GM23248 (cell line): ENCODE measurements around the gene ITGA8. TPM values are rescaled to one million over a fixed set of nuclear protein-coding genes. Genes with fewer than 3 reads are reported as not detected.

Source experiments
- DNase-seq: peaks from one replicate; pipeline ENCODE4 v3.0.0-alpha.2; 2015
- H2AFZ ChIP-seq: fragments of 200-600 bp; sonication (generic); 2 replicates; pipeline ENCODE4 v1.6.1; 2016; ENCODE audit warnings: antibody characterized with exemption
- H3F3A ChIP-seq: fragments of 200-600 bp; sonication (generic); 2 replicates; pipeline ENCODE4 v1.6.1; 2016; ENCODE audit warnings: mild to moderate bottlenecking, antibody characterized with exemption, mixed run types; ENCODE audit not compliant: insufficient read depth
- H3K27ac ChIP-seq: fragments of 200-600 bp; sonication (generic); 2 replicates; pipeline ENCODE4 v1.5.1; 2016; ENCODE audit warnings: mild to moderate bottlenecking
- H3K27me3 ChIP-seq: fragments of 200-600 bp; sonication (generic); replicated peaks from 2 replicates; pipeline ENCODE4 v1.6.1; 2016; ENCODE audit warnings: mild to moderate bottlenecking; ENCODE audit not compliant: insufficient read depth
- H3K36me3 ChIP-seq: fragments of 200-600 bp; sonication (generic); 2 replicates; pipeline ENCODE4 v1.6.1; 2016; ENCODE audit warnings: low read depth, mild to moderate bottlenecking
- H3K4me1 ChIP-seq: fragments of 200-600 bp; sonication (generic); 2 replicates; pipeline ENCODE4 v1.6.1; 2016; ENCODE audit warnings: mild to moderate bottlenecking; ENCODE audit not compliant: insufficient read depth
- H3K4me2 ChIP-seq: fragments of 200-600 bp; sonication (generic); one replicate; pipeline ENCODE4 v1.6.1; 2016; ENCODE audit warnings: mild to moderate bottlenecking; ENCODE audit not compliant: unreplicated experiment
- H3K4me3 ChIP-seq: fragments of 200-600 bp; sonication (generic); 2 replicates; pipeline ENCODE4 v1.5.1; 2016; ENCODE audit warnings: mild to moderate bottlenecking
- H3K79me2 ChIP-seq: fragments of 200-600 bp; sonication (generic); 2 replicates; pipeline ENCODE4 v1.6.1; 2016; ENCODE audit warnings: mild to moderate bottlenecking; ENCODE audit not compliant: insufficient read depth
- H3K9ac ChIP-seq: fragments of 200-600 bp; sonication (generic); 2 replicates; pipeline ENCODE4 v1.6.1; 2016; ENCODE audit warnings: mild to moderate bottlenecking
- H3K9me2 ChIP-seq: fragments of 200-600 bp; sonication (generic); 2 replicates; pipeline ENCODE4 v1.6.1; 2016; ENCODE audit warnings: mixed run types, mild to moderate bottlenecking, moderate library complexity; ENCODE audit not compliant: insufficient read depth
- H3K9me3 ChIP-seq: fragments of 200-600 bp; sonication (generic); one replicate; pipeline ENCODE4 v1.6.1; 2017; ENCODE audit warnings: low read depth
- H4K20me1 ChIP-seq: fragments of 200-600 bp; sonication (generic); 2 replicates; pipeline ENCODE4 v1.6.0; 2016; ENCODE audit not compliant: insufficient read depth
- EZH2 ChIP-seq: fragments of 200-600 bp; sonication (generic); IDR thresholded peaks from 2 replicates; pipeline ENCODE4 v1.6.1; 2018; ENCODE audit warnings: antibody characterized with exemption, mild to moderate bottlenecking; ENCODE audit not compliant: insufficient read depth, poor library complexity, severe bottlenecking
- EZH2phosphoT487 ChIP-seq: fragments of 200-600 bp; sonication (generic); IDR thresholded peaks from 2 replicates; pipeline ENCODE4 v1.6.1; 2018; ENCODE audit warnings: antibody characterized with exemption, moderate library complexity, mild to moderate bottlenecking, low read depth; ENCODE audit not compliant: insufficient read depth
- WGBS, 2 experiments: methylation state at CpG; one replicate each; pipeline ENCODE4 v1.1.6; 2015 to 2017; ENCODE audit warnings: low lambda C conversion rate in 2 of 2, low coverage in 1 of 2; ENCODE audit errors: missing lambda C conversion rate in 2 of 2; 5-methylcytosine and 5-hydroxymethylcytosine counted together
- in situ Hi-C: fragments of 300-500 bp; cut with MboI; formaldehyde crosslinking; loops from 2 replicates; pipeline ENCODE4 v1.15.0; 2020
- polyA plus RNA-seq: library from polyadenylated mRNA; unstranded; fragments of >200 nt; fragmentation: Nextera tagmentation; extraction: Ambion mirVana; gene quantifications from 2 replicates; pipeline ENCODE4 v1.2.1, GENCODE V29; 2016
- total RNA-seq: library from RNA; depleted of rRNA; stranded (reverse); fragments of >200 nt; shearing (Covaris generic); gene quantifications from 2 replicates; pipeline ENCODE4 v1.2.3, GENCODE V29; 2014

The ITGA8 gene
- total and polyA plus RNA-seq, 2 experiments from 2014 or later, result 0.32 TPM; not detected in 1

GRCh38 chr10:15624401-15625196, 95.1 kb downstream of the ITGA8 start:
- Histone ChIP-seq H3K79me2 (no peaks in the 10 kb centered on the region), H3K27me3 (no peaks in the 10 kb centered on the region), H3K27ac (no peak overlapping the region), H3K4me3 (no peak overlapping the region), H3K9me2 (no peaks in the 10 kb centered on the region), H3K9ac (no peak overlapping the region), H3K36me3 (no peaks in the 10 kb centered on the region), H2AFZ (peak overlapping the region; percentile 12; the same call in 1 of the 2 replicates), H4K20me1 (no peaks in the 10 kb centered on the region), H3K4me2 (peak overlapping the region; percentile 5), H3F3A (peaks cover 15% of the 10 kb centered on the region; the same call in 1 of the 2 replicates), H3K4me1 (peaks cover 12% of the 10 kb centered on the region; the same call in 1 of the 2 replicates), H3K9me3 (no peaks in the 10 kb centered on the region)
- WGBS, 2 experiments, result 21 to 28% methylated on average over 6 of the region's 6 CpGs
- in situ Hi-C loops, result no loop called here
- no peak for TF ChIP-seq EZH2
- no peak for TF ChIP-seq EZH2phosphoT487
- peak; percentile 51 for DNase-seq

GRCh38 chr10:15620836-15621515, 98.7 kb downstream of the ITGA8 start:
- H3K9me2 ChIP-seq, result no peaks in the 10 kb centered on the region
- no peak for DNase-seq
- H3F3A ChIP-seq, result peaks cover 15% of the 10 kb centered on the region; the same call in 1 of the 2 replicates
- H3K9me3 ChIP-seq, result no peaks in the 10 kb centered on the region
- H3K36me3 ChIP-seq, result no peaks in the 10 kb centered on the region
- H3K4me2 ChIP-seq, result no peak overlapping the region
- in situ Hi-C loops, result no loop called here
- H3K4me1 ChIP-seq, result peaks cover 12% of the 10 kb centered on the region; the same call in 1 of the 2 replicates
- H3K9ac ChIP-seq, result no peak overlapping the region
- no peaks in the 10 kb centered on the region for H3K27me3 ChIP-seq
- 42 to 44% methylated on average over 3 of the region's 3 CpGs for WGBS, 2 experiments
- no peak overlapping the region for H3K27ac ChIP-seq
- TF ChIP-seq EZH2 (no peak), EZH2phosphoT487 (no peak)
- no peaks in the 10 kb centered on the region for H3K79me2 ChIP-seq
- H2AFZ ChIP-seq, result no peak overlapping the region
- no peaks in the 10 kb centered on the region for H4K20me1 ChIP-seq
- no peak overlapping the region for H3K4me3 ChIP-seq

GRCh38 chr10:15620337-15620736, 99.4 kb downstream of the ITGA8 start:
- TF ChIP-seq EZH2phosphoT487, result no peak
- 69 to 71% methylated on average over 5 of the region's 5 CpGs for WGBS, 2 experiments
- Histone ChIP-seq H3K27ac (no peak overlapping the region), H3K27me3 (no peaks in the 10 kb centered on the region), H3K4me1 (peaks cover 10% of the 10 kb centered on the region; the same call in 1 of the 2 replicates), H4K20me1 (no peaks in the 10 kb centered on the region), H2AFZ (no peak overlapping the region), H3K4me2 (no peak overlapping the region), H3K79me2 (no peaks in the 10 kb centered on the region), H3K9ac (no peak overlapping the region), H3K9me3 (no peaks in the 10 kb centered on the region), H3F3A (peaks cover 8% of the 10 kb centered on the region; the same call in 1 of the 2 replicates), H3K9me2 (no peaks in the 10 kb centered on the region), H3K4me3 (no peak overlapping the region), H3K36me3 (no peaks in the 10 kb centered on the region)
- in situ Hi-C loops, result no loop called here
- DNase-seq, result no peak

- Histone ChIP-seq H3K36me3 (no peaks in the 10 kb centered on the region), H3K9ac (no peak overlapping the region), H3K27me3 (no peaks in the 10 kb centered on the region), H3K4me2 (peak overlapping the region; percentile 25), H4K20me1 (no peaks in the 10 kb centered on the region), H3K9me2 (no peaks in the 10 kb centered on the region), H3K4me3 (no peak overlapping the region), H3K4me1 (peaks cover 30% of the 10 kb centered on the region), H2AFZ (no peak overlapping the region), H3K27ac (no peak overlapping the region), H3K9me3 (no peaks in the 10 kb centered on the region), H3K79me2 (no peaks in the 10 kb centered on the region), H3F3A (peaks cover 12% of the 10 kb centered on the region; the same call in 1 of the 2 replicates)
- TF ChIP-seq EZH2phosphoT487 (no peak), EZH2 (no peak)
- in situ Hi-C loops, result no loop called here
- 47 to 49% methylated on average over 2 of the region's 2 CpGs for WGBS, 2 experiments
- DNase-seq, result peak; percentile 48
Observed at GRCh38 chr10:15609246-15609645, 110.5 kb downstream of the ITGA8 start.
